ENCODE results near the gene KRT2.

KRT2 gene

GRCh38 chr12:52618216-52618615 is 33.8 kb downstream of the KRT2 start, which contains the start of gene KRT73:
TSS of gene KRT73 (minus strand) at chr12:52618559. CDS start at chr12:52618524, 35 bp downstream.
- DNase-seq (ENCODE audit: low spot score) (no peak), FAIRE-seq (no peak)

- DNase-seq (ENCODE audit: low spot score) (no peak), FAIRE-seq (no peak)
Observed at GRCh38 chr12:52617403-52617785, 34.6 kb downstream of the KRT2 start.

- FAIRE-seq (no peak), DNase-seq (ENCODE audit: low spot score) (no peak)
Observed at GRCh38 chr12:52616680-52617402, 35.2 kb downstream of the KRT2 start.

GRCh38 chr12:52615912-52616311 is 36.1 kb downstream of the KRT2 start:
- FAIRE-seq (no peak), DNase-seq (ENCODE audit: low spot score) (no peak)

GRCh38 chr12:52615208-52615868 is 36.7 kb downstream of the KRT2 start:
- FAIRE-seq: no peak
- DNase-seq (ENCODE audit: low spot score): no peak

GRCh38 chr12:52614381-52615207 is 37.4 kb downstream of the KRT2 start:
- DNase-seq (ENCODE audit: low spot score) (no peak), FAIRE-seq (no peak)

- FAIRE-seq: no peak
- DNase-seq (ENCODE audit: low spot score): no peak
Observed at GRCh38 chr12:52613384-52614030, 38.5 kb downstream of the KRT2 start.

GRCh38 chr12:52612431-52613383 is 39.3 kb downstream of the KRT2 start:
- FAIRE-seq: no peak
- DNase-seq (ENCODE audit: low spot score): no peak

GRCh38 chr12:52611080-52611468 is 40.9 kb downstream of the KRT2 start:
- DNase-seq (ENCODE audit: low spot score) (no peak), FAIRE-seq (no peak)

GRCh38 chr12:52608826-52609630 is 43.0 kb downstream of the KRT2 start:
- DNase-seq (ENCODE audit: low spot score) (no peak), FAIRE-seq (no peak)

- DNase-seq (ENCODE audit: low spot score) (no peak), FAIRE-seq (no peak)
Observed at GRCh38 chr12:52608161-52608560, 43.9 kb downstream of the KRT2 start.

GRCh38 chr12:52607314-52607713 is 44.7 kb downstream of the KRT2 start:
- FAIRE-seq (no peak), DNase-seq (ENCODE audit: low spot score) (no peak)

GRCh38 chr12:52606581-52607218 is 45.3 kb downstream of the KRT2 start:
- FAIRE-seq: no peak

GRCh38 chr12:52606096-52606495 is 45.9 kb downstream of the KRT2 start:
- FAIRE-seq: no peak

More at GRCh38 chr12:52606581-52607218, 45.3 kb downstream of the KRT2 start:
- no peak for DNase-seq (ENCODE audit: low spot score)

GRCh38 chr12:52605542-52605941 is 46.5 kb downstream of the KRT2 start:
- no peak for DNase-seq (ENCODE audit: low spot score)

More at GRCh38 chr12:52606096-52606495, 45.9 kb downstream of the KRT2 start:
- DNase-seq (ENCODE audit: low spot score): no peak

GRCh38 chr12:52604859-52605258 is 47.2 kb downstream of the KRT2 start:
- DNase-seq (ENCODE audit: low spot score): no peak
- FAIRE-seq: no peak

More at GRCh38 chr12:52605542-52605941, 46.5 kb downstream of the KRT2 start:
- FAIRE-seq: no peak

GRCh38 chr12:52603314-52603713 is 48.7 kb downstream of the KRT2 start:
- no peak for FAIRE-seq
- no peak for DNase-seq (ENCODE audit: low spot score)

GRCh38 chr12:52602552-52602951 is 49.5 kb downstream of the KRT2 start:
- DNase-seq (ENCODE audit: low spot score) (no peak), FAIRE-seq (no peak)

- FAIRE-seq (no peak), DNase-seq (ENCODE audit: low spot score) (no peak)
Observed at GRCh38 chr12:52601671-52602070, 50.3 kb downstream of the KRT2 start.
